ENCODE results near the gene POP5.

GRCh38 chr12:120529641-120530417 lies 51.4 kb downstream of the POP5 start:
- TF ChIP-seq POLR2A (IDR thresholded peaks at IDR 0.05) (no peak), CTCF (IDR thresholded peaks at IDR 0.05) (no peak), EP300 (IDR thresholded peaks at IDR 0.05) (no peak)

Measured in ovary (tissue), 3 donors.